AG04450 (cell line): ENCODE results near the gene NEUROD1. TPM values are rescaled to one million over a fixed set of nuclear protein-coding genes. Genes with fewer than 3 reads are reported as not detected.

Source experiments
- CTCF ChIA-PET: fragments of 300-600, 350-600 bp; formaldehyde crosslinking; extraction: SDS; loops from one replicate; lab custom pipeline; 2022; ENCODE audit warnings: antibody characterized with exemption, inconsistent platforms; lab: Charles Lee
- POLR2A ChIA-PET: fragments of 350-600 bp; formaldehyde crosslinking; extraction: SDS; loops from one replicate; lab custom pipeline; 2021; ENCODE audit warnings: antibody characterized with exemption, inconsistent platforms; lab: Yijun Ruan, JAX
- DNase-seq: peaks from one replicate; pipeline ENCODE4 v3.0.0-alpha.2; 2011; ENCODE audit warnings: low read depth, low spot score
- H3K27ac ChIP-seq: one replicate; pipeline ENCODE4 v1.5.1; 2012; ENCODE audit warnings: low read depth, low read length, control low read depth
- H3K27me3 ChIP-seq: one replicate; pipeline ENCODE4 v1.6.0; 2012; ENCODE audit warnings: low read length; ENCODE audit not compliant: control insufficient read depth, insufficient read depth
- H3K4me3 ChIP-seq: 2 replicates; pipeline ENCODE4 v1.5.1; 2011; ENCODE audit warnings: mild to moderate bottlenecking, low read depth, low read length, control low read depth
- H3K9me3 ChIP-seq: 2 replicates; pipeline ENCODE4 v1.5.1; 2012; ENCODE audit warnings: low read length; ENCODE audit not compliant: control insufficient read depth, insufficient read depth
- polyA minus RNA-seq: library from RNA; depleted of rRNA, polyadenylated mRNA; stranded (reverse); fragments of >200 nt; gene quantifications from 2 replicates; pipeline ENCODE4 v1.2.3, GENCODE V29; 2011; rRNA and poly(A)+ RNA removed
- polyA plus RNA-seq: library from polyadenylated mRNA; depleted of rRNA; stranded (reverse); fragments of >200 nt; gene quantifications from 2 replicates; pipeline ENCODE4 v1.2.3, GENCODE V29; 2011; rRNA removed
- TF ChIP-seq, protein P1 (sequence below): IDR thresholded peaks from 2 replicates; pipeline ENCODE4 v1.5.1; 2011; ENCODE audit warnings: low read depth, low read length, control low read depth, inconsistent platforms

Gene NEUROD1
- polyA plus RNA-seq (not detected in 2 replicates), polyA minus RNA-seq (not detected in 2 replicates)

- Histone ChIP-seq H3K4me3 (peak within 1 kb of the TSS; percentile 22; the same call in 1 of the 2 replicates), H3K27ac (no peak within 1 kb of the TSS), H3K27me3 (peaks cover 72% of the 10 kb centered on the region), H3K9me3 (peaks cover 20% of the 10 kb centered on the region)
- TF ChIP-seq, protein P1, sequence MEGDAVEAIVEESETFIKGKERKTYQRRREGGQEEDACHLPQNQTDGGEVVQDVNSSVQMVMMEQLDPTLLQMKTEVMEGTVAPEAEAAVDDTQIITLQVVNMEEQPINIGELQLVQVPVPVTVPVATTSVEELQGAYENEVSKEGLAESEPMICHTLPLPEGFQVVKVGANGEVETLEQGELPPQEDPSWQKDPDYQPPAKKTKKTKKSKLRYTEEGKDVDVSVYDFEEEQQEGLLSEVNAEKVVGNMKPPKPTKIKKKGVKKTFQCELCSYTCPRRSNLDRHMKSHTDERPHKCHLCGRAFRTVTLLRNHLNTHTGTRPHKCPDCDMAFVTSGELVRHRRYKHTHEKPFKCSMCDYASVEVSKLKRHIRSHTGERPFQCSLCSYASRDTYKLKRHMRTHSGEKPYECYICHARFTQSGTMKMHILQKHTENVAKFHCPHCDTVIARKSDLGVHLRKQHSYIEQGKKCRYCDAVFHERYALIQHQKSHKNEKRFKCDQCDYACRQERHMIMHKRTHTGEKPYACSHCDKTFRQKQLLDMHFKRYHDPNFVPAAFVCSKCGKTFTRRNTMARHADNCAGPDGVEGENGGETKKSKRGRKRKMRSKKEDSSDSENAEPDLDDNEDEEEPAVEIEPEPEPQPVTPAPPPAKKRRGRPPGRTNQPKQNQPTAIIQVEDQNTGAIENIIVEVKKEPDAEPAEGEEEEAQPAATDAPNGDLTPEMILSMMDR, result no peak
- POLR2A ChIA-PET, result no interaction called here
- no peak for DNase-seq
- CTCF ChIA-PET, result interaction anchor here (0.6 kb wide), 1 partner anchor 223 kb away, joined by 4 read pairs; no protein-coding TSS in a partner anchor
These were observed at the start of gene NEUROD1 for GRCh38 chr2:181680055-181680936. NEUROD1 (minus strand) TSS chr2:181680517; CDS start chr2:181678860, 1,657 bp downstream.

- H3K9me3 ChIP-seq, result no peaks in the 10 kb centered on the region; the same call in 1 of the 2 replicates
- CTCF ChIA-PET, result interaction anchor here (1.2 kb wide), 1 partner anchor 10 kb away, joined by 9 read pairs; no protein-coding TSS in a partner anchor
- no peak overlapping the region for H3K4me3 ChIP-seq
- peaks cover 6% of the 10 kb centered on the region for H3K27me3 ChIP-seq
- POLR2A ChIA-PET, result no interaction called here
- DNase-seq, result no peak
- TF ChIP-seq, protein P1, result no peak
- no peak overlapping the region for H3K27ac ChIP-seq
These were observed 45.2 kb upstream of the NEUROD1 start for GRCh38 chr2:181725476-181725875.

- Histone ChIP-seq H3K27me3 (peaks cover 3% of the 10 kb centered on the region), H3K27ac (no peak overlapping the region), H3K4me3 (no peak overlapping the region), H3K9me3 (no peaks in the 10 kb centered on the region; the same call in 1 of the 2 replicates)
- ChIA-PET CTCF (no interaction called here), POLR2A (no interaction called here)
- no peak for DNase-seq
- TF ChIP-seq, protein P1, result no peak
These were observed 44.3 kb upstream of the NEUROD1 start for GRCh38 chr2:181724662-181725061.

- ChIA-PET POLR2A (no interaction called here), CTCF (interaction anchor here (0.6 to 1.4 kb wide), 4 partner anchors 9 to 409 kb away, joined by 3 to 11 read pairs (median 4); no protein-coding TSS in a partner anchor)
- DNase-seq, result no peak
- TF ChIP-seq, protein P1, result no peak
- Histone ChIP-seq H3K27me3 (peaks cover 2% of the 10 kb centered on the region), H3K4me3 (no peak overlapping the region), H3K27ac (no peak overlapping the region), H3K9me3 (no peaks in the 10 kb centered on the region; the same call in 1 of the 2 replicates)
These were observed 43.4 kb upstream of the NEUROD1 start for GRCh38 chr2:181723731-181724130.
